Measurements from ENCODE around the gene ZBTB40.

The ZBTB40 gene

GRCh38 chr1:22567197-22567596 lies 115.5 kb downstream of the ZBTB40 start:
- H3K79me2 ChIP-seq (ENCODE audit: low read length) = no peaks in the 10 kb centered on the region
- TF ChIP-seq EZH2phosphoT487 (IDR thresholded peaks at IDR 0.05; ENCODE audit: low read length) (no peak), CTCF (IDR thresholded peaks at IDR 0.05; ENCODE audit: low read length) (no peak), EZH2 (optimal IDR thresholded peaks at IDR 0.05; ENCODE audit: low read depth, low read length) (no peak)
- no peak for DNase-seq
- no peak overlapping the region for H2AFZ ChIP-seq (ENCODE audit: low read length)
- H3K9me3 ChIP-seq (replicated peaks; ENCODE audit: insufficient read depth, low read length) = no peaks in the 10 kb centered on the region
- no peaks in the 10 kb centered on the region for H3K4me1 ChIP-seq (ENCODE audit: low read length)
- no peak overlapping the region for H3K4me2 ChIP-seq (ENCODE audit: low read depth, low read length)
- H3K27me3 ChIP-seq (replicated peaks; ENCODE audit: insufficient read depth, low read length) = peaks cover 94% of the 10 kb centered on the region
- no peaks in the 10 kb centered on the region for H3F3A ChIP-seq (ENCODE audit: insufficient read depth, low read length)
- no peak overlapping the region for H3K27ac ChIP-seq (ENCODE audit: low read length)
- no peak overlapping the region for H3K9ac ChIP-seq (ENCODE audit: low read length)
- no peaks in the 10 kb centered on the region for H4K20me1 ChIP-seq (ENCODE audit: insufficient read depth, low read length)
- no peak overlapping the region for H3K4me3 ChIP-seq (ENCODE audit: low read length)
- H3K9me2 ChIP-seq (replicated peaks; ENCODE audit: insufficient read depth, low read length) = no peaks in the 10 kb centered on the region
- H3K36me3 ChIP-seq (replicated peaks; ENCODE audit: insufficient read depth, low read length) = no peaks in the 10 kb centered on the region

GRCh38 chr1:22567994-22568393 lies 116.3 kb downstream of the ZBTB40 start:
- DNase-seq = no peak
- Histone ChIP-seq H2AFZ (ENCODE audit: low read length) (no peak overlapping the region), H3K9me2 (replicated peaks; ENCODE audit: insufficient read depth, low read length) (no peaks in the 10 kb centered on the region), H3K79me2 (ENCODE audit: low read length) (no peaks in the 10 kb centered on the region), H3K4me3 (ENCODE audit: low read length) (no peak overlapping the region), H3K27ac (ENCODE audit: low read length) (no peak overlapping the region), H3F3A (ENCODE audit: insufficient read depth, low read length) (no peaks in the 10 kb centered on the region), H4K20me1 (ENCODE audit: insufficient read depth, low read length) (no peaks in the 10 kb centered on the region), H3K36me3 (replicated peaks; ENCODE audit: insufficient read depth, low read length) (no peaks in the 10 kb centered on the region), H3K9ac (ENCODE audit: low read length) (no peak overlapping the region), H3K27me3 (replicated peaks; ENCODE audit: insufficient read depth, low read length) (peaks cover 94% of the 10 kb centered on the region), H3K4me2 (ENCODE audit: low read depth, low read length) (no peak overlapping the region), H3K4me1 (ENCODE audit: low read length) (no peaks in the 10 kb centered on the region), H3K9me3 (replicated peaks; ENCODE audit: insufficient read depth, low read length) (no peaks in the 10 kb centered on the region)
- TF ChIP-seq CTCF (IDR thresholded peaks at IDR 0.05; ENCODE audit: low read length) (no peak), EZH2phosphoT487 (IDR thresholded peaks at IDR 0.05; ENCODE audit: low read length) (no peak), EZH2 (optimal IDR thresholded peaks at IDR 0.05; ENCODE audit: low read depth, low read length) (no peak)

GRCh38 chr1:22569269-22569668 lies 117.6 kb downstream of the ZBTB40 start:
- Histone ChIP-seq H3K4me1 (ENCODE audit: low read length) (no peaks in the 10 kb centered on the region), H4K20me1 (ENCODE audit: insufficient read depth, low read length) (no peaks in the 10 kb centered on the region)

More at GRCh38 chr1:22569269-22569668, 117.6 kb downstream of the ZBTB40 start:
- Histone ChIP-seq H3K27me3 (replicated peaks; ENCODE audit: insufficient read depth, low read length) (peaks cover 99% of the 10 kb centered on the region), H3K4me2 (ENCODE audit: low read depth, low read length) (no peak overlapping the region), H2AFZ (ENCODE audit: low read length) (no peak overlapping the region), H3K4me3 (ENCODE audit: low read length) (no peak overlapping the region), H3K9me2 (replicated peaks; ENCODE audit: insufficient read depth, low read length) (no peaks in the 10 kb centered on the region), H3K36me3 (replicated peaks; ENCODE audit: insufficient read depth, low read length) (no peaks in the 10 kb centered on the region), H3K79me2 (ENCODE audit: low read length) (no peaks in the 10 kb centered on the region), H3K27ac (ENCODE audit: low read length) (no peak overlapping the region), H3K9ac (ENCODE audit: low read length) (no peak overlapping the region), H3F3A (ENCODE audit: insufficient read depth, low read length) (no peaks in the 10 kb centered on the region), H3K9me3 (replicated peaks; ENCODE audit: insufficient read depth, low read length) (no peaks in the 10 kb centered on the region)
- TF ChIP-seq CTCF (IDR thresholded peaks at IDR 0.05; ENCODE audit: low read length) (no peak), EZH2 (optimal IDR thresholded peaks at IDR 0.05; ENCODE audit: low read depth, low read length) (no peak), EZH2phosphoT487 (IDR thresholded peaks at IDR 0.05; ENCODE audit: low read length) (no peak)
- no peak for DNase-seq
